ENCODE measurements around the gene WIPF1.

DNA sequence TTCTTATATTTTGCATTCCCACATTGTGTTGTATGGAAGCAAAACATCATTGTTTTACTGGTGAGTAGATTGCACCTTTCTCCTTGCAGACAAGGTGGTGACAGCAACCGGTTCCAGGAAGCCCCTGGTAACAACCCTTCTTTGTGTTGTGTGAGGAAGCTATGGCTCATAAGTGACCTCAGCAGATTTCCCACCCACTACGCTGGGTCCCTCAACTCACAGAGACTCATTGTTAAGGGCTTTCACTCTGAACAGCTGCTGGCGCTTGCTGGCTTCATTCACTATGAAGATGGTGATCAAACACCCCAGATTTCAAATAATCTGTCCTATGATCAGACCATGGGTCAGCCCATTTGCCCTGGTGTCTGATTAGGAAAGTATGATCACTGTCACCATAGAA is 53.4 kb downstream of the WIPF1 start:
- TF ChIP-seq CTCF (IDR thresholded peaks at IDR 0.05 in 8 of 11, conservative IDR thresholded peaks at IDR 0.05 in 3 of 11) (no peak), POLR2A (IDR thresholded peaks at IDR 0.05) (no peak), POLR2AphosphoS5 (IDR thresholded peaks at IDR 0.05) (no peak)
